SHP77 (cell line): Measurements from ENCODE around the gene METAP1D.
"Not testable (repeated sequence)": the region's sequence is repeated elsewhere in the genome, so short reads cannot be mapped to it uniquely, and the experiment has no call there.

Experiments used
- DNase-seq, 2 experiments: peaks; one replicate each; lab custom pipeline; 2025; lab: John Stamatoyannopoulos, UW

Gene METAP1D

GRCh38 chr2:172048508-172049503 is 49.1 kb downstream of the METAP1D start:
- no peak for DNase-seq

GRCh38 chr2:172049567-172050120 is 49.9 kb downstream of the METAP1D start:
- DNase-seq = no peak

GRCh38 chr2:172050479-172051125 is 50.8 kb downstream of the METAP1D start:
- no peak for DNase-seq

GRCh38 chr2:172052000-172052983 is 52.5 kb downstream of the METAP1D start:
- DNase-seq = peak; percentile 66 to 69

GRCh38 chr2:172053486-172053885 is 53.7 kb downstream of the METAP1D start:
- DNase-seq = no peak

- no peak for DNase-seq
Observed at GRCh38 chr2:172056293-172056692, 56.5 kb downstream of the METAP1D start.

- DNase-seq = no peak
Observed at GRCh38 chr2:172058660-172059059, 58.9 kb downstream of the METAP1D start.

- DNase-seq = not testable (repeated sequence)
Observed at GRCh38 chr2:172060118-172060517, 60.4 kb downstream of the METAP1D start.

- no peak for DNase-seq
Observed at GRCh38 chr2:172062402-172063004, 62.8 kb downstream of the METAP1D start.

GRCh38 chr2:172063446-172063845 is 63.7 kb downstream of the METAP1D start:
- DNase-seq = no peak

- no peak for DNase-seq
Observed at GRCh38 chr2:172065111-172065510, 65.4 kb downstream of the METAP1D start.

GRCh38 chr2:172066394-172066886 is 66.7 kb downstream of the METAP1D start:
- DNase-seq = no peak

- not testable (repeated sequence) for DNase-seq
Observed at GRCh38 chr2:172067905-172068304, 68.2 kb downstream of the METAP1D start.

- no peak for DNase-seq
Observed at GRCh38 chr2:172070936-172071335, 71.2 kb downstream of the METAP1D start.

GRCh38 chr2:172072303-172072702 is 72.5 kb downstream of the METAP1D start:
- DNase-seq = no peak

GRCh38 chr2:172072706-172073105 is 73.0 kb downstream of the METAP1D start:
- DNase-seq = no peak

- DNase-seq = no peak
Observed at GRCh38 chr2:172073518-172073917, 73.8 kb downstream of the METAP1D start.

GRCh38 chr2:172074254-172074653 is 74.5 kb downstream of the METAP1D start:
- DNase-seq = no peak

GRCh38 chr2:172079416-172079815 is 79.7 kb downstream of the METAP1D start:
- DNase-seq = no peak

GRCh38 chr2:172079838-172080640 is 80.3 kb downstream of the METAP1D start:
- no peak for DNase-seq
